Measurements from ENCODE around the gene ATAD3B. TPM values are rescaled to one million over a fixed set of nuclear protein-coding genes. Genes with fewer than 3 reads are reported as not detected.

ATAD3B gene, protein sequence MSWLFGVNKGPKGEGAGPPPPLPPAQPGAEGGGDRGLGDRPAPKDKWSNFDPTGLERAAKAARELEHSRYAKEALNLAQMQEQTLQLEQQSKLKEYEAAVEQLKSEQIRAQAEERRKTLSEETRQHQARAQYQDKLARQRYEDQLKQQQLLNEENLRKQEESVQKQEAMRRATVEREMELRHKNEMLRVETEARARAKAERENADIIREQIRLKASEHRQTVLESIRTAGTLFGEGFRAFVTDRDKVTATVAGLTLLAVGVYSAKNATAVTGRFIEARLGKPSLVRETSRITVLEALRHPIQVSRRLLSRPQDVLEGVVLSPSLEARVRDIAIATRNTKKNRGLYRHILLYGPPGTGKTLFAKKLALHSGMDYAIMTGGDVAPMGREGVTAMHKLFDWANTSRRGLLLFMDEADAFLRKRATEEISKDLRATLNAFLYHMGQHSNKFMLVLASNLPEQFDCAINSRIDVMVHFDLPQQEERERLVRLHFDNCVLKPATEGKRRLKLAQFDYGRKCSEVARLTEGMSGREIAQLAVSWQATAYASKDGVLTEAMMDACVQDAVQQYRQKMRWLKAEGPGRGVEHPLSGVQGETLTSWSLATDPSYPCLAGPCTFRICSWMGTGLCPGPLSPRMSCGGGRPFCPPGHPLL
- total RNA-seq, result 1 to 10 TPM; 3.5 to 7.1 (median 5.9) TPM

DNA sequence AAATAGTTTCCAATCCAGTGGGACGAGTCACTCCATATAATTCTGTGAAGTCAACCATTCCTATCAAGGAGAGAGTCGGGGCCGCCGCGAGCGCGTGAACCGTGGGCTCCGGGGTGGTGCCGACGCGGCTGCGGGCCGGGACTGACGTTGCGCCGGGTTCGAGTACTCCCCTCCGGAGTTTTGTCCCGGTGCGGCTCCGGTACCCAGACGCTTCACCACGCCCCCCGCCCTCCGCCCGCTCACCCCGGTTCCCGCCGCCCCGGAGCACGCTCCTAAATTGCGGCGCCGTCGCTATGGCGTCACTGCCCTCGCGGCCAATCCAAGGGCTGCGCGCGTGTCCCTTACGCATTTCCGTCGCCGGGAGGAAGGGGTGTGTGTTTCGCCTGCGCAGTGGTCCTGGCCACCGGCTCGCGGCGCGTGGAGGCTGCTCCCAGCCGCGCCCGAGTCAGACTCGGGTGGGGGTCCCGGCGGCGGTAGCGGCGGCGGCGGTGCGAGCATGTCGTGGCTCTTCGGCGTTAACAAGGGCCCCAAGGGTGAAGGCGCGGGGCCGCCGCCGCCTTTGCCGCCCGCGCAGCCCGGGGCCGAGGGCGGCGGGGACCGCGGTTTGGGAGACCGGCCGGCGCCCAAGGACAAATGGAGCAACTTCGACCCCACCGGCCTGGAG, at the start of gene ATAD3B:
ATAD3B (plus strand) TSS at position 377 of the 664 bp plus-strand sequence; CDS start at position 497, 120 bp downstream.
- Histone ChIP-seq H3K9me3 (no peaks in the 10 kb centered on the region), H3K27me3 (no peaks in the 10 kb centered on the region), H3K4me3 (peak within 1 kb of the TSS; percentile 63 to 86 (median 80)), H3K36me3 (no peaks in the 10 kb centered on the region), H3K27ac (peak within 1 kb of the TSS; percentile 82 to 92 (median 86)), H3K4me1 (peaks cover 9 to 25% of the 10 kb centered on the region in 2 donors)
- DNase-seq (peak; percentile 90 to 91), ATAC-seq (peak; percentile 96 to 99)
- in situ Hi-C loops (cut with MboI; ENCODE audit: low sequenced_read_pairs in 4 of 4) (no loop called here), intact Hi-C loops (cut with DNase I; ENCODE audit: low total_unique reads) (loop anchor here (1.0 kb wide), 4 partner anchors 41 to 144 kb away; partner anchors contain the start of genes ATAD3A, CCNL2, MIB2 and SSU72)
- TF ChIP-seq POLR2A (IDR thresholded peaks at IDR 0.05), result peak; percentile 68 to 80
- TF ChIP-seq, protein P1, sequence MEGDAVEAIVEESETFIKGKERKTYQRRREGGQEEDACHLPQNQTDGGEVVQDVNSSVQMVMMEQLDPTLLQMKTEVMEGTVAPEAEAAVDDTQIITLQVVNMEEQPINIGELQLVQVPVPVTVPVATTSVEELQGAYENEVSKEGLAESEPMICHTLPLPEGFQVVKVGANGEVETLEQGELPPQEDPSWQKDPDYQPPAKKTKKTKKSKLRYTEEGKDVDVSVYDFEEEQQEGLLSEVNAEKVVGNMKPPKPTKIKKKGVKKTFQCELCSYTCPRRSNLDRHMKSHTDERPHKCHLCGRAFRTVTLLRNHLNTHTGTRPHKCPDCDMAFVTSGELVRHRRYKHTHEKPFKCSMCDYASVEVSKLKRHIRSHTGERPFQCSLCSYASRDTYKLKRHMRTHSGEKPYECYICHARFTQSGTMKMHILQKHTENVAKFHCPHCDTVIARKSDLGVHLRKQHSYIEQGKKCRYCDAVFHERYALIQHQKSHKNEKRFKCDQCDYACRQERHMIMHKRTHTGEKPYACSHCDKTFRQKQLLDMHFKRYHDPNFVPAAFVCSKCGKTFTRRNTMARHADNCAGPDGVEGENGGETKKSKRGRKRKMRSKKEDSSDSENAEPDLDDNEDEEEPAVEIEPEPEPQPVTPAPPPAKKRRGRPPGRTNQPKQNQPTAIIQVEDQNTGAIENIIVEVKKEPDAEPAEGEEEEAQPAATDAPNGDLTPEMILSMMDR (IDR thresholded peaks at IDR 0.05 in 4 of 5, conservative IDR thresholded peaks at IDR 0.05 in 1 of 5), result peak in 1 of 5 experiments; percentile 11

DNA sequence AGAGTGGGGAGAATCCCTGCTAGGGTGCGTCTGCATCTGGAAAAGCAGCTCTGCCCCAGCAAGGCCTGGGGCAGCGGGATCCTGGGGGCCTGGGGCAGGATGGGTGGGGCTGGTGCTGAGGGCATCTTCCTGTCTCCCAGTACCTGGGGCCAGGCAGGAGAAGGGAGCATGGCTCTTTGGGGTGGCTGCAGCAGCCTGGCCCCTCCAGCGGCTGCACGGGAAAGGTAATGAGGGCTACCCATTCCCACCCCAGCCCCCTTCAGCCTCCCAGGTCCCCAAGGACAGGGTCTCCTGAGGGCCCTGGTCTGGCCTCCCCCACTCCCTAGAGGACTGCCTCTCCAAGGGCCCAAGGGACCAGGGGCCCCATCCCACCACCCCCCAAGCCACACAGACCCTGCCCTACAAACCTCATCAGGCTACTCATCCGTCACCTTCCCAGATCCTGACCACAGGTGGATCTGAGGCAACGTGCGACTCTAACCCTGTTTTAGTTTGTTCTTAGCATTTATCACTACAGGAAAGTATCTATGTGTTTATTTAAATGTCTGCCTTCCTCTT, 49.6 kb upstream of the ATAD3B start:
- ATAC-seq, result no peak
- in situ Hi-C loops (cut with MboI; ENCODE audit: low sequenced_read_pairs in 4 of 4), result no loop called here
- H3K27ac ChIP-seq, result no peak overlapping the region
- peaks cover 0 to 3% (median 0%) of the 10 kb centered on the region in 3 donors for H3K27me3 ChIP-seq
- intact Hi-C loops (cut with DNase I; ENCODE audit: low total_unique reads), result no loop called here
- no peak overlapping the region for H3K4me3 ChIP-seq
- H3K9me3 ChIP-seq, result no peaks in the 10 kb centered on the region
- TF ChIP-seq POLR2A (IDR thresholded peaks at IDR 0.05), result no peak
- H3K36me3 ChIP-seq, result no peaks in the 10 kb centered on the region
- peaks cover 0 to 3% of the 10 kb centered on the region in 2 donors for H3K4me1 ChIP-seq
- DNase-seq, result no peak

DNA sequence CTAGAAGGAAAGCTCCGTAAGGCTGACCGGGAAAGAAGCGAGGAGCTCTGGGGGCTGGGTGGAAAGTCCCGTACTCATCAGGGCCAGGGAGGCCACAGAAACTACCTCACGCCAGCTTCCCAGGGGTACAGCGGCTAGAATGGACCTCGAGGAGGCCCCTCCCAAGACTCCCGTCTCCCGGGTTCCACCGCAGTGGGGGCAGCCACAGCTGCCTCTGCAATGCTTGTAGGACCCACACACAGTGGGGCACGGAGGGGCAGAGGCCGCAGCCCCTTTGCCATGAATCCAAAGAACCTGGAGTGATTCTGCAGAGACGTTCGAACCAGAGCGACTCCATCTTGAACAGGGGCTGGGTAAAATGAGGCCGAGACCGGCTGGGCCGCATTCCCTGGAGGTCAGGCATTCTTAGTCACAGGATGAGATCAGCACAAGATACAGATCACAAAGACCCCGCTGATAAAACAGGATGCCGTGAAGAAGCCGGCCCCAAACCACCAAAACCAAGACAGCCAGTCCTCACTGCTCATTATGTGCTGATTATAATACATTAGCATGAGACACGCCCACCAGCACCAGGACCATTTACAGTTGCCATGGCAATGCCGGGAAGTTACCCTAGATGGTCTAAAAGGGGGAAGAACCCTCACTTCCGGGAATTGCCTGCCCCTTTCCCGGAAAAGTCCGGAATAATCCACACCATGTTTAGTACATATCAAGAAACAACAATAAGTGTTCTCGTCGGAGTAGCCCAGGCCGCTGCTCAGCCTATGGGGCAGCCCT, 48.9 kb upstream of the ATAD3B start:
- H3K36me3 ChIP-seq, result no peaks in the 10 kb centered on the region
- TF ChIP-seq, protein P1 (IDR thresholded peaks at IDR 0.05 in 4 of 5, conservative IDR thresholded peaks at IDR 0.05 in 1 of 5), result no peak
- no peak for TF ChIP-seq POLR2A (IDR thresholded peaks at IDR 0.05)
- ATAC-seq, result no peak
- no peak overlapping the region for H3K4me3 ChIP-seq
- H3K27me3 ChIP-seq, result peaks cover 0 to 3% (median 0%) of the 10 kb centered on the region in 3 donors
- no peaks in the 10 kb centered on the region for H3K9me3 ChIP-seq
- H3K27ac ChIP-seq, result no peak overlapping the region
- H3K4me1 ChIP-seq, result peaks cover 0 to 3% of the 10 kb centered on the region in 2 donors
- DNase-seq, result no peak
- in situ Hi-C loops (cut with MboI; ENCODE audit: low sequenced_read_pairs in 4 of 4) (no loop called here), intact Hi-C loops (cut with DNase I; ENCODE audit: low total_unique reads) (no loop called here)

DNA sequence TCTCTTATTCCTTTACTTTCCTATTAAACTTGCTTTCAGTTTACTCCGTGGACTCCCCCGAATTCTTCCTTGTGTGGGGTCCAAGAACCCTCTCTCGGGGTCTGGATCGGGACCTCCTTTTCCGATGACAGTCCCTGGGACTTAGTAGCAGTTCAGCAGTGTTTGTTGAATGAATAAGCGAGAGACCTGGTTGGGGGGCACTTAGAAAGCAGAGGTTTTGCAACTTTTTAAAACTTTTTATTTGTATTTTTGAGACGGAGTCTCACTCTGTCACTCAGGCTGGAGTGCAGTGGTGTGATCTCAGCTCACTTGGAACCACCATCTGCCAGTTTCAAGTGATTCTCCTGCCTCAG, 48.3 kb upstream of the ATAD3B start:
- ATAC-seq, result no peak
- H3K27ac ChIP-seq, result no peak overlapping the region
- in situ Hi-C loops (cut with MboI; ENCODE audit: low sequenced_read_pairs in 4 of 4), result no loop called here
- DNase-seq, result no peak
- peaks cover 0 to 5% (median 2%) of the 10 kb centered on the region in 3 donors for H3K27me3 ChIP-seq
- intact Hi-C loops (cut with DNase I; ENCODE audit: low total_unique reads), result no loop called here
- no peaks in the 10 kb centered on the region for H3K9me3 ChIP-seq
- H3K36me3 ChIP-seq, result no peaks in the 10 kb centered on the region
- peaks cover 0 to 3% of the 10 kb centered on the region in 2 donors for H3K4me1 ChIP-seq
- H3K4me3 ChIP-seq, result no peak overlapping the region
- TF ChIP-seq POLR2A (IDR thresholded peaks at IDR 0.05), result no peak
- TF ChIP-seq, protein P1 (IDR thresholded peaks at IDR 0.05 in 4 of 5, conservative IDR thresholded peaks at IDR 0.05 in 1 of 5), result no peak
